ENCODE data around the gene HSF2BP.
"Not testable (repeated sequence)": the region's sequence is repeated elsewhere in the genome, so short reads cannot be mapped to it uniquely, and the experiment has no call there.

Gene HSF2BP

DNA sequence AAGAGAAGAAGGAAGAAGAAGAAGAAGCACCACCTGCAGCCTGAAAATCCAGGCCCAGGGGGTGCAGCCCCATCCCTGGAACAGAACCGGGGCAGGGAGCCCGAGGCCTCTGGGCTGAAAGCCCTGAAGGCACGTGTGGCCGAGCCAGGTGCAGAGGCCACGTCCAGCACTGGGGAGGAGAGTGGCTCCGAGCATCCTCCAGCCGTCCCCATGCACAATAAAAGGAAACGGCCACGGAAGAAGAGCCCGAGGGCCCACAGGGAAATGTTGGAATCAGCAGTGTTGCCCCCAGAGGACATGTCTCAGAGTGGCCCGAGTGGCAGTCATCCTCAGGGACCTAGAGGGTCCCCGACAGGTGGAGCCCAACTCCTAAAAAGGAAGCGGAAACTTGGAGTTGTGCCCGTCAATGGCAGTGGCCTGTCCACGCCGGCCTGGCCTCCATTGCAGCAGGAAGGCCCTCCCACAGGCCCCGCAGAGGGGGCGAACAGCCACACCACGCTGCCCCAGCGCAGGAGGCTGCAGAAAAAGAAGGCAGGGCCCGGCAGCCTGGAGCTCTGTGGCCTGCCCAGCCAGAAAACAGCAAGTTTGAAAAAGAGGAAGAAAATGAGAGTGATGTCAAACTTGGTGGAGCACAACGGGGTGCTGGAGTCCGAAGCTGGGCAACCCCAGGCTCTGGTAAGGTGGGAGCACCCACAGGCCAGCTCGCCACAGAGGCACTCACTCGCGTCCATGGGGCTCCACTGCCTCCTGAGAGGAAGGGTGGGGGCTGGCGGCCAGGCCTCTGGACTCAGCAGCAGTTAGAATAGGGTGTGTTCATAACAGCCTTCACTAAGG lies 28.5 kb upstream of the HSF2BP start:
- no peak for DNase-seq

DNA sequence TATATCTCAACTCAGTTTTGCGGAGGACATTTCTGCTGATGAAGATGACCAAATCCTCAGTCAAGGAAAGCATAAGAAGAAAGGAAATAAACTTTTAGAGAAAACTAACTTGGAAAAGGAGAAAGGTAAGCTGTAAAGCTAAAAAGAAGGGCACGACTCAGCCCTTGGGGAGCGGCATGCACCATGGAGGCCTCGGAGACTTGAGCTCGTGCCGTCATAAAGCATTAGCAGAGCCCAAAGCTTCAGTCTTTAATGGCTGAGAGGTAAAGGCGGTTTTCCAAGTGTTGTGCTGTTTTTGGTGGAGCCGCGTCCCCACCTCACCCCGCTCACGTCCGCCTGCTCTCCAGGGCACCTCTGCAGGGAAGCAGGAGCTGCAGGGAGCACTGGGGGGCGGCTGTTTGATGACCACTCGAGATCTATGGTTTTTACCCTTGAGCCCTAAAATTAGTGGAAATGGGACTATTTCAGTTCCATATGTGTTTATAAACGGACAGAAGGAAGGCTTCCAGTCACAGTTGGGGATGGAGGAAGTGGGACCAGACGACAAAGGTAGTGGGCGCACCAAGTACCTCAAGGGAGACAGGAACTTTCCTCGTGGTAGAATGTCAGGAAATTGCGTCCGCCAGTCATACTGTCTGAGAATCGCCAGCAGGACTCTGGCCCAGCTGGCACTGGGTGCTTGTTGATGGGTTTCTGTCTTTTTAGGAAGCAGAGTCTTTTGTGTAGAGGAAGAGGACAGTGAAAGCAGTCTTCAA lies 27.7 kb upstream of the HSF2BP start:
- no peak for DNase-seq

DNA sequence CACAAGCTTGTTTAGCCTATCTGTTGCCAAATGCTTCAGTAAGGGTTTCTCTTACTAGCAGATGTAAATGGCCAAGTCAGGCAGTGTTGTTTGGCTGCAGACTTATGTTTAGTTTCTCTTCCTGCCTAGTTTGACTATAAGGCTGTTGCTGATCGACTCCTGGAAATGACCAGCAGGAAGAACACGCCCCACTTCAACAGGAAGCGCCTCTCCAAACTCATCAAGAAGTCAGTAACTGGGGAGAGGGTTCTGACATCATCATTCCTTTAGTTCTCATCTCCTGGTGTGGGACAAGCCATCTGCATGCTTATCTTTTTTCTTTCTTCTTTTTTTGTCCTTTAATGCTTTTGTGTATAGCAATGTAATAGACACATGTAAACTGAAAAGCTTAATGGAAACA lies 25.1 kb upstream of the HSF2BP start:
- no peak for DNase-seq

DNA sequence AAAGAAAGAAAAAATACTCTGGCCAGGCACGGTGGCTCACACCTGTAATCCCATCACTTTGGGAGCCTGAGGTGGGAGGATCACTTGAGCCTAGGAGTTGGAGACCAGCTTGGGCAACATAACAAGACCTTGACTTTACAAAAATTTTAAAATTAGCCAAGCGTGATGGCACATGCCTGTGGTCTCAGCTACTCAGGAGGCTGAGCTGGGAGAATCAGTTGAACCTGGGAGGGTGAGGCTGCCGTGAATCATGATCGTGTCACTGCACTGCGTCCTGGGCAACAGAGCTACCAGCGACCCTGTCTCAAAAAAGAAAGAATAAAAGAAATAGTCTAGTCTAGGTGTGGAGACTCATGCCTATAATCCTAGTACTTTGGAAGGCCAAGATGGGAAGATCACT lies 22.4 kb upstream of the HSF2BP start:
- no peak for DNase-seq

DNA sequence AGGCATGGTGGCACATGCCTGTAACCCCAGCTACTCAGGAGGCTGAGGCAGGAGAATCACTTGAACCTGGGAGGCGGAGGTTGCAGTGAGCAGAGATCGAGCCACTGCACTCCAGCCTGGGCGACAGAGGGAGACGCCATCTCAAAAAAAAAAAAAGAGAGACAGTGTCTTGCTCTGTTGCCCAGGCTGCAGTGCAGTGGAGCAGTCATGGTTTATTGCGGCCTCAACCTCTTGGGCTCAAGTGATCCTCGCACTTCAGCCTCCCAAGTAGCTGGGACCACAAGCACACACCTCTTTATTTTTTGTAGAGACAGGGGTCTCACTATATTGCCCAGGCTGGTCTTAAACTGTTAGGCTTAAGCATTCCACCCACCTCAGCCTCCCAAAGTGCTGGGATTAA lies 21.1 kb upstream of the HSF2BP start:
- DNase-seq = not testable (repeated sequence)

DNA sequence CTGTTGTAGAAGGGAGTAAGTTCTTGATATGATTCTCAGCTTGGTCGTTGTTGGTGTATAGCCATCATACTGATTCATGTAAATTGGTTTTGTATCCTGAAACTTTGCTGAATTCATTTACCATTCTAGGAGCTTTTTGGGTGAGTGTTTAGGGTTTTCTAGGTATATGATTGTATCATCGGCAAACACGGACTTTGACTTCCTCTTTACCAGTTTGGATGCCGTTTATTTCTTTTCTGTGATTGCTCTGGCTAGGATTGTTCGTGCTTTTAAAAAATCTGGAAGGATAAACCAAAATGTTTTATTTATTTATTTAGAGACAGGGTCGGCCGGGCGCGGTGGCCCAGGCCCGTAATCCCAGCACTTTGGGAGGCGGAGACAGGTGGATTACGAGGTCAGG lies 20.7 kb upstream of the HSF2BP start:
- no peak for DNase-seq

DNA sequence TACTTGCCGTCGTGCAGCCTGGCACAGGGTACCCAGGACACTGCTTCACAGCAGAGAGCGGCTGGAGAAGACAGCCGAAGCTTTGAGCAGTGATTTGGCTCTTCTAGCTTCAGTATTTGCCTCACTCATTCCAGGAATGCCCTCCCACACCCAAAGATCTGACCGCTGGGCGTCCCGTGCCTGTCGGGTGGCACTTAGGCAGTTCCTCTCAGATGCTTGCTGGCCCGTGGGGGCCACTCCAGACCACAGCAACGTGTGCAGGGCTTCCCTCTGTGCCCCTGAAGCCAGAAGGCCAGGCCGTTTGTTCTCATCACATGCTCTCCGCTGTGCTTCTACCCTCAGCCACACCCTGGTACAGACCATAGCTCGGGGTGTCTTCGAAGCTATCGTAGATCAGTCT lies 17.1 kb upstream of the HSF2BP start:
- no peak for DNase-seq

DNA sequence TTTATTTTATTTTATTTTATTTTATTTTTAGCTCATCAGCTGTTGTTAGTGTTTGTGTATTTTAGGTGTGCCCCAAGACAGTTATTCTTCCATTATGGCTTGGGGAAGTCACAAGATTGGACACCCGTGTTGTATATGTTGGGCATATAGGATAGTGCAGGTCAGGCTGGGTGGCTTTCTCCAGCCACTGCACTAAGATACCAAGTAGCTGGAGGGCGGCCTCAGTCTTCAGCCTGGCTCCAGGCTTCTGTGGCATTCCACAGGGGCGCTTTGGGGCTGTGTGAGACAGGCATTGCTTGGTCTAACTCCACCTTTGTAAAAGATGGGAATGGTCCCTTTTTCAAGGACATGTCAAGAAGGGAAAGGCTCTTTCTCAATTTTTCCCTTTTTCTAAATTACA lies 16.6 kb upstream of the HSF2BP start:
- no peak for DNase-seq

DNA sequence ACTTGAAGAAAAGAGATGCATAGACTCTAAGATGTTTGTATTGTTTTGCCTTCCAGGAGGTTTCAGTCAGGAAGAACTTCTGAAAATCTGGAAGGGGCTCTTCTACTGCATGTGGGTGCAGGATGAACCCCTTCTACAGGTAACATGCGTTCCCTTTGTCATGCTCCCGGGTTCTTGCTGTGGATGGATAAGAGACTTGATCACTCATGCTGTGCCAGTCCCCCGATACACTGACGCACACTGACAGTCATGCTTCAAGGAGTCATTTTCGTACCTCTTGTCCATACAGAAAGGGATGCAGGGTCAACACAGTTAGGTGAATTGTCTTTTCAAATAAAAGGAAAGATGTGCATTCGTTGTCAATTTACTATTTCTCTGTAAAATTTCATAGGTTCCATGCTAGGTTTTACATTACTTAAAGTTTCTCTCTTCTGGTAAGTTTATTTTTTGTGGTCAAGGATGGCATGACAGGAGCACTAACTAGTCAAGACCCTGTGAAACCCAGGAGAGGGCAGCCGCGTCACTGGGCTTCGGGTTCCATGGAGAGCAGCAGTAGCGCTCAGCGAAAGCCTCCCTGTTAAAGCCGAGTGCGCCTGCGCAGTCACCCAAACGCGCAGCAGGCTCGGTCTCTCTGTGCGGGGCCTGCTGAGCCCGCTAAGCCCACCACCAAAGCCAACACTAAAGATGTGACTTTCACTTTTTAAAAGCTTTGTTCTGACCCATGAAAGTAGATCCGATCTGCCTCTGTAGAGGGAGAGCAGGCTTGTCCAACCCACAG lies 10.7 kb upstream of the HSF2BP start:
- no peak for DNase-seq

DNA sequence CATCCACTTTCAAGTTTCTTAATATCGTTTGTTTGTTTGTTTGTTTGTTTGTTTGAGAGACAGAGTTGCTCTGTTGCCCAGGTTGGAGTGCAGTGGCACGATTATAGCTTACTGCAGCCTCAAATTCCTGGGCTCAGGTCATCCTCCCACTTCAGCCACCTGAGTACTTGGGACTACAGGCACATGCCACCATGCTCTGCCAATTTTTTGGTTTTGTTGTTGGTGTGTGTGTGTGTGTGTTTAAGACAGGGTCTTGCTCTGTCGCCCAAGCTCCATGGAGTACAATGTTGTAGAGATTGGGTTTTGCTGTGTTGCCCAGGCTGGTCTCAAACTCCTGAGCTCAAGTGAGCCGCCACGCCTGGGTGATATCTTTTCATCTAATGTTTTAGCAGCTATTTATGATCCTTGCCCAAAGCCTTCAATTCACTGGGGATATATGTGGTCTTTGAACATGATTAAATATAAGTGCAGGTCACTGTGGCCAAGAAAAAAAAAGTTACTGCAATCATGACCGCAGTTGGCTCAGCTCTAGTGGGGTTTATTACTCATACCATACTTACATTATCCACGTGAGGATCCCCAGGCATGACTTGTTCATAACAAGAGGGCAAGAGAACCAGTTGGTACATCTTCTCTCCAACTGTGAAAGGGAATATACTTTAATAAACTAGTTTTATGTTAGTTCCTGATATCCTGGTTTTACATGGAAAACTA lies 8.1 kb upstream of the HSF2BP start:
- DNase-seq = no peak

DNA sequence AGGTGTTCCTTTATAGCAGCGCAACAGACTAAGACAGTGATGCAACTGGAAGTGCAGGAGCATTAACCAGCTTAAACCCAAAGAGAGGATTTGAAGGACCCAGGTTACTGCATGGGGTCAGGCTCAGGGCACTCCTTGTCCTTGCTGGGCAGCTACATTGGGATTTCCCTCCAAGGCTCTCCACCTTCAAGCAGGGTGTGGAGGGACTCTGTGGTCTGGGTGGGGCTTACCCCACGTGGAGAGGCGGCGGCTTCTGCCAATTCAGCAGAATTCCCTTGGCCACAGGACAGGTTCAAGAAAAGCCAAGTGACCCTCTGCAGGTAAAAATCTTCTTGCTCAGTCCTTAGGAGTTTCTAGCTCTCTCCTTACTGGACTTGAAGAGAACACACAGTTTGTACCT lies 6.6 kb upstream of the HSF2BP start:
- DNase-seq = no peak

DNA sequence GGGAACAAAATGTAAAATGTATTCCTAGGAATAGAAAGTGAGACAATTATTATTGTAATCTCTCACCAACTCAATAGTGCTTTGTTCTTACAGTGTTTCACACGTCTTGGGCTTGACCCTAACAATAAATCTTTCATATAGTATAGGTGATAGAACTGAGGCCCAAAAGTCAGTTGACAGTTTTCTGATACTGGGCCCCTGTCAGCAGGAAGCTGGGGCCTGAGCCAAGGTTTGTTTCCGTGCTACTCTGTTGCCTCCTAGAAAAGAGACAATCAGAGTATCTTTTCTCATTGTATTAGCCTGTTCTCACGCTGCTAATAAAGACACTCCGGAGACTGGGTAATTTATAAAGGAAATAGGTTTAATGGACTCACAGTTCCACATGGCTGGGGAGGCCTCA lies 5.1 kb upstream of the HSF2BP start:
- no peak for DNase-seq

DNA sequence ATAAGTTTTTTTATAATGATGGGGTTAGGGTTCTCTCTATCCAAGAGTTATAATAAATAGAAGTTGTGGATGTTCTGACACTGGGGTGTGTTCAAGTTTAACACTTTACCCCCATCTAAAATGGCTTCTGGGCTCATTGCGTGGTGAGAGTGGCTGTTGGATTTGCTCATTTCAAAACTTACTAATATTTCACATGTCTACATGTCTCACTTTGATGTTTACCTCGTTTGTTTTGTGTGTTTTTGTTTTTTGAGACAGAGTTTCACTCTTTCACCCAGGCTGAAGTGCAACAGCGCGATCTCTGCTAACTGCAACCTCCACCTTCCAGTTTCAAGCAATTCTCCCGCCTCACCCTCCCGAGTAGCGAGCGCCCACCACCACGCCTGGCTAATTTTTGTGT lies 3.7 kb upstream of the HSF2BP start:
- no peak for DNase-seq

DNA sequence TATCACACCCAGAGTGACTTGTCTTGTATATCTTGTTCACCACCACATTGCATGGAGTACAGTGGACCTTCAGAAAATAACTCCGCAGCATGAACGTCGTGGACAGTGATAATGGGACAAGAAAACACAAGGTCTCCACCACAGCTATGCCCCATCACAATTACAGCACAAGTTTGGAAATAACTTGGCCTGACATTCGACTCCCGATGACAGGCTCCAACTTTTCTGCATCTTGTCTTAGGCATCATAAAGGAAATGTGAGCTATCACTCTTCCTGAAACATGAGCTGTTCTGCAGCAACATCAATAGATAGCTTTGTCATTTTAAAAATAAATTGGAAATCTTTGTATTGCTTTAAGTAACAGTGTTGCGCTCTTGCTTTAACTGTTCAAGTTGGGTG lies 3.0 kb upstream of the HSF2BP start:
- DNase-seq = no peak

DNA sequence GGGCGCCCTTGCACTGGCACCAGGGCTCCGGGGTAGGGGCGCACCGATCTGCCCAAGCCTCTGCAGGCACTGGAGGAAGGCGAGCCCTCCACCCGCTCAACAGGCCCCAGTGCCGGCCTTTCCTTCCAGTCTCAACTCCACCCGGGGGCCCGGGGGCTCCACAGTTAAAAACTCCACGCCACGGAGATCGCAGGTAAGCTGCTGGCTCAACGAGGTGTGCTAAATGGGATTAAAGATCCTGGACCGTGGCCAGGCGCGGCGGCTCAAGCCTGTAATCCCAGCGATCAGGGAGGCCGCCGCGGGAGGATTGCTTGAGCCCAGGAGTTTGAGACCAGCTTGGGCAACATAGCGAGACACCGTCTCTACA lies 536 bp downstream of the HSF2BP start:
- peak in 1 of 2 experiments; percentile 34 for DNase-seq

DNA sequence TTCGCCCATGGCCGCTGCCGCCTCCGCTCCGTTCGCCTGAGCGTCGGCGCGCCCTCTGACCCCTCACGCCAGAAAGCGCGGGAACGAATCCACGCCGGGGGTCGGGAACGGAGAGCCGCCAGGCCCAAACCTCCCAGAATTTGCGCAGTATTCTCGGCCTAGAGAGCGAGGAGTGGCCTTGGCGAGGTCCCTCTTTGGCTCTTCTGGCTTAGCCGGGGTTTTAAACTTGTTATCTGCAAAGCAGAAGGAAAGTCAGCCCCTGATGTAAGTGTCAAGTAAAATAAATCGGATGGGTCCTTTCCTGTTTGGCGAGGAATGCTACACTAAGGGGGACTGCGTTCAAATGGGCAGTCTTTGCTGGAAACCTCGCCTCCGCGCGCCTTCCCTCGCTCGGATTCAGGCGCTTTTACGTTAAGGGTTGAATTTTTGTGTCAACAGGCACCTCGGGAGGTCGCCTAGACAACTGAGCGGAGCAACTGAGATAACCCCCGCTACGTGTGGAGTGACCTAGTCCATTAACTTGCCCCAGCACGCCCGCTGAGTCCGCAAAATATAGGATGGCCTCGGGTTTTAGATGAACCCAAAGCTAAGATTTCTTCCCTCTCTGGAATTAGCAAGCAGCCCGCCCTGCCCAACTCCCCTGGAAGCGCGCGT lies 1.1 kb downstream of the HSF2BP start:
- no peak for DNase-seq

DNA sequence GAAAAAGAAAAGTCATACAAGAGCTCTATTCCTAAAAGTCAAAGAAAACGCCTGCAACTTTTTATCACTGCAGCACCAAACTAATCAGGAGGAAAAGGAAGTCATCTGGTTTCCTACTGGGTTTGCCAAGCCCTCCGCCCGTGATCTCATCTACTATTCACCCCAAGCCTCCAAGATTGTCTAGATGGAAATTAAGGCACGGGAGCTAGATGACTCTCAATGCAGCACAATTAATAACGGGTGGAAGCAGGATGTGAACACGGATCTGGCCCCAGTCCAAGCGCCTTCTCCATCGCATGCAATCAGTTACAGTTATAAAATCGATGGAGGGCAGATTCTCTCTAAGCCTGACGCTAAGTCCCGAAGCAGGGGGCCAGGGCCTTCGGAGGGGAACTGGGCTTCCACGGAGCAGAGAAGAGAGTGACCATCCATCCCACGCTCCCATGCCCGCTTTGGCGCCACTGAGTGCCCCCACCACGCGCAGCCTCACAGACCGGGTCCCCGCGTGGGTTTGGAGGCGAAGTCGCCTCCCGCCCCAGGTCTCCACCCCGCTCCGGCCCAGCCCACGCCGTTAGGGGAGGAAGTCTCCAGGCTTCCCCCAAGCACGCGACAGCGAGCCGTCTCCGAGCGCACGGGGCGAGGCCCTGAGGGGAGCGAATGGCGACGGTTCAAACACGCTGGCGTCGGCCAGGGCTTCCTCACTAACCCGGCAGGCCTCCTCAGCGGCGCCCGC lies 1.8 kb downstream of the HSF2BP start:
- no peak for DNase-seq

DNA sequence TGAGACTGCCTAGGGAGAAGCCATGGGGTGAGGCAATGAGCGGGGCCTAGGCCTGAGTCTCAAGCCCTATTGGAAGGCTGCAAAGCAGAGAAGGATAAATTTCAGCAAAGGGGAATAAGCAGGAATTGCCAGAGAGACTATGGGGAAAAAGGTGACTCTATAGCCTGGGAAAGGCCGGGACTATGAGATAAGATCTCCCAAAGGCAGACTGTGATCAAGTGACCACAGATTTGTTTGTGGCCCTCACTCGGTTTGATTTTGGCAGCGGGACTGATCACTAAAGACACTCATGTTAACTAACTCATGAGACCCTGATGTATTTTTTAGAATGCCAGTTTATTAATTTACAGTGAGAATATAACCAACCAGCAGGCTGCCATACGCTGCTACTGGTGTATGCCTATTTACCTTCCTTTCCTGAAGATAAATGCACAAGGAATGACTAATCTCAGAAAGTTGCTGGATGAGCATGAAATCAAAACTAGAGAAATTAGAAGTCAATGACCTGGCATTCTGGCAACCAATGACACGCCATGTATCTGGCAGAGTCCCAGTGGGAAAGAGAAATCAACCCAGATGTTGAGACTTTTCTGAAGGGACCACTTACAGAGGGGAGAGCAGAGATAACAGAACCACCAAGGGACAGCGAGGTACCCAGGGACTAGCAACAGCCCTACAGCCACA lies 4.3 kb downstream of the HSF2BP start:
- no peak for DNase-seq

DNA sequence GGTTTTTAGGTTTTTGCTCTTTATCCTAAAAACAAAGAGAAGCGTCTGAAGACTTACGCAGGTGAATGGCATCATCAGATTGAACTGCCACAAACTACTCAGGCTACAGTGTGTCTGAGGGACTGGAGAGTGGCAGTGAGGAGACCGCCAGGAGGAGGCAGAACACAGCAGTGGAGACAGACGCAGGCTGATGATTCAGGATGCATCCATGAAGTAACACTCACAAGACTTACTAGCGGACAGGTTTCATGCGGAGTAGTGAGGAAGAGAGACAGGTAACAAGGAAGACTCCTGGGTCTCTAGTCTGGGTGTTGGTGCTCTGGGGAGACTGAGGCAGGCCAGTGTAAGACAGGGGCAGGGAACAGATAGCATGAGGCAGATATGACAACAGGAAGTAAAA lies 5.7 kb downstream of the HSF2BP start:
- no peak for DNase-seq

DNA sequence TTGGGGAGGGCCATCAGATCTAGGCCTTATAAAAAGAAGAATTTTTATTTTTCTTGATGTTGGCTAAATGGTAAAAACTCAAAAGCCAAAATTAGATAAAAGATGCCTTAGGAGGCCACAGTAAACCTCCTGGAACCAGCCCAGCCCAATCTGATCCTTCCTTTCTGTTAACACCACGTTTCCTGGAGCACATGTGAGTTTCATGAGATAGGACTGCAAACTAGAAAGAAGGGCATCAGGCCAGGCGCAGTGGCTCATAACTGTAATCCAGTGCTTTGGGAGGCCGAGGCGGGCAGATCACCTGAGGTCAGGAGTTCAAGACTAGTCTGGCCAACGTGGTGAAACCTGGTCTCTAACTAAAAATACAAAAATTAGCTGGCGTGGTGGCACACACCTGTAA lies 6.7 kb downstream of the HSF2BP start:
- DNase-seq = no peak

DNA sequence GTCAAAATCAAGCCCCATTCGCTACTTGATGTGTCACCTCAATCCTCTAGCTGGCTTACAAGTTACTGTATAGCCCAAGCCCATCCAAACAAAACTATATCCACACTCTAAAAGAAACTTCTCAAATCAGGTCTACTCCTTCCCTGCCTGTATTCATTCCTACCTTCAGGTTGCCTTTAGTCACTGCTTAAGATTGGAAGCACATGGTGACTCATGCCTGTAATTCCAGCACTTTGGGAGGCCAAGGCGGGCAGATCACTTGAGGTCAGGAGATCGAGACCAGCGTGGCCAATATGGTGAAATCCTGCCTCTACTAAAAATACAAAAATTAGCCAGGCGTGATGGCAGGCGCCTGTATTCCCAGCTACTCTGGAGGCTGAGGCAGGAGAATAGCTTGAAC lies 7.4 kb downstream of the HSF2BP start:
- not testable (repeated sequence) for DNase-seq
